Measurements from ENCODE around the gene MRPL44.

The MRPL44 gene

DNA sequence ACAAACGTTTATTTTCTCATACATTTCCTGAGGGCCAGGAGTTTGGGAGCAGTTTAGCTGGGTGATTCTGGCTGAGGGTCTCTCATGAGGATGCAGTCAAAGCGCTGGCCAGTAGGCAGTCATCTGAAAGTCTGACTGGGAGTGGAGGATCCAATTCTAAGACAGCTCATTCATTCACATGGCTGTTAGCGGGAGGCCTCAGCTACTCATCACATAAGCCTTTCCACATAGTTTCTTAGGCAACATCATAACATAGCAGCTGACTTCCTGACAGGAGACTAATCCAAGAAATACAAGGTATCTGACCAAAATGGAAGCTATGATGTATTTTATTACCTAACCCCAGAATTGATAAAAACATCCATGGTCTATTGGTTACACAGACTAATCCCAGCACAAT, 2.9 kb upstream of the MRPL44 start:
- H3K27ac ChIP-seq, result peak overlapping the region; percentile 16
- H3K9me3 ChIP-seq, result no peaks in the 10 kb centered on the region
- peaks cover under 1% of the 10 kb centered on the region for H3K36me3 ChIP-seq
- peaks cover 50 to 53% of the 10 kb centered on the region in 2 experiments for H3K4me1 ChIP-seq (ENCODE audit: control insufficient read depth in 1 of 2, insufficient read depth in 1 of 2, low read depth in 1 of 2, low read length in 1 of 2)
- TF ChIP-seq, protein P1, sequence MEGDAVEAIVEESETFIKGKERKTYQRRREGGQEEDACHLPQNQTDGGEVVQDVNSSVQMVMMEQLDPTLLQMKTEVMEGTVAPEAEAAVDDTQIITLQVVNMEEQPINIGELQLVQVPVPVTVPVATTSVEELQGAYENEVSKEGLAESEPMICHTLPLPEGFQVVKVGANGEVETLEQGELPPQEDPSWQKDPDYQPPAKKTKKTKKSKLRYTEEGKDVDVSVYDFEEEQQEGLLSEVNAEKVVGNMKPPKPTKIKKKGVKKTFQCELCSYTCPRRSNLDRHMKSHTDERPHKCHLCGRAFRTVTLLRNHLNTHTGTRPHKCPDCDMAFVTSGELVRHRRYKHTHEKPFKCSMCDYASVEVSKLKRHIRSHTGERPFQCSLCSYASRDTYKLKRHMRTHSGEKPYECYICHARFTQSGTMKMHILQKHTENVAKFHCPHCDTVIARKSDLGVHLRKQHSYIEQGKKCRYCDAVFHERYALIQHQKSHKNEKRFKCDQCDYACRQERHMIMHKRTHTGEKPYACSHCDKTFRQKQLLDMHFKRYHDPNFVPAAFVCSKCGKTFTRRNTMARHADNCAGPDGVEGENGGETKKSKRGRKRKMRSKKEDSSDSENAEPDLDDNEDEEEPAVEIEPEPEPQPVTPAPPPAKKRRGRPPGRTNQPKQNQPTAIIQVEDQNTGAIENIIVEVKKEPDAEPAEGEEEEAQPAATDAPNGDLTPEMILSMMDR (IDR thresholded peaks at IDR 0.05), result no peak
- H3K4me3 ChIP-seq (ENCODE audit: low read depth in 1 of 2, low read length in 1 of 2), result no peak overlapping the region
- no peaks in the 10 kb centered on the region for H3K27me3 ChIP-seq

DNA sequence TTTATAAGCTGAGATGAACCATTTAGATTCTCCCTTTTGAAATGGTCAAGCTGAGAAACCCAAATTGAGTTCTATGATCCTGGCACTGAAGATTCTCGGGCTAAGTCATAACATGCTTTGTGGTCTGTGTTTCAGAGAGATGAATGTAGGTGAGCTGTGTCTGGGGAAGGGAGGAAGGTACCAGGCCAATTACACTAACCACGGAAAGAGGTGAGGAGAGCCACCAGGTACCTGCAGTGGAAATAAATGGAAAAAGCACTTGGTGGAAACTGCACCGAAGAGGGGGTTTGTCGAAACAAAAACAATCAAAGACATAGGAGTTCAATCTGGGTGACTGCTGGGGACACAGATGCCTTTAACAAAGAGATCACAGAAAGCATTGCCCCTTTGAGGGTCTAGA, 963 bp upstream of the MRPL44 start:
- Histone ChIP-seq H3K9me3 (no peaks in the 10 kb centered on the region), H3K27ac (peak overlapping the region; percentile 92), H3K4me3 (ENCODE audit: low read depth in 1 of 2, low read length in 1 of 2) (peak overlapping the region; percentile 97 to 98), H3K4me1 (ENCODE audit: control insufficient read depth in 1 of 2, insufficient read depth in 1 of 2, low read depth in 1 of 2, low read length in 1 of 2) (peaks cover 52 to 59% of the 10 kb centered on the region in 2 experiments), H3K36me3 (peaks cover 20% of the 10 kb centered on the region), H3K27me3 (no peaks in the 10 kb centered on the region)
- TF ChIP-seq, protein P1 (IDR thresholded peaks at IDR 0.05), result no peak

DNA sequence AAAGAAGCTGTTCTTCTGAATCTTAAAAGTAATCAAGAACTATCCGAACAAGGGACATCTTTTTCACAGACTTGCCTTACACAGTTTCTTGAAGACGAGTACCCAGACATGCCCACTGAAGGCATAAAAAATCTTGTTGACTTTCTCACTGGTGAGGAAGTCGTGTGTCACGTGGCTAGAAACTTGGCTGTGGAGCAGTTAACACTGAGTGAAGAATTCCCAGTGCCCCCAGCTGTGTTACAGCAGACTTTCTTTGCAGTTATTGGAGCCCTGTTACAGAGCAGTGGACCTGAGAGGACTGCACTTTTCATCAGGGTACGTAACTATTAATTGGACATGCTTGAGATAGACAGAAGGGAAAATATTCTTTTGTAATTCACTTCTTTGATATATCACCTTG, 2.4 kb downstream of the MRPL44 start:
- Histone ChIP-seq H3K4me3 (ENCODE audit: low read depth in 1 of 2, low read length in 1 of 2) (no peak overlapping the region), H3K4me1 (ENCODE audit: control insufficient read depth in 1 of 2, insufficient read depth in 1 of 2, low read depth in 1 of 2, low read length in 1 of 2) (peaks cover 38 to 55% of the 10 kb centered on the region in 2 experiments), H3K27me3 (no peaks in the 10 kb centered on the region), H3K27ac (peak overlapping the region; percentile 7), H3K9me3 (no peaks in the 10 kb centered on the region), H3K36me3 (peaks cover 37% of the 10 kb centered on the region)
- TF ChIP-seq, protein P1 (IDR thresholded peaks at IDR 0.05), result no peak

DNA sequence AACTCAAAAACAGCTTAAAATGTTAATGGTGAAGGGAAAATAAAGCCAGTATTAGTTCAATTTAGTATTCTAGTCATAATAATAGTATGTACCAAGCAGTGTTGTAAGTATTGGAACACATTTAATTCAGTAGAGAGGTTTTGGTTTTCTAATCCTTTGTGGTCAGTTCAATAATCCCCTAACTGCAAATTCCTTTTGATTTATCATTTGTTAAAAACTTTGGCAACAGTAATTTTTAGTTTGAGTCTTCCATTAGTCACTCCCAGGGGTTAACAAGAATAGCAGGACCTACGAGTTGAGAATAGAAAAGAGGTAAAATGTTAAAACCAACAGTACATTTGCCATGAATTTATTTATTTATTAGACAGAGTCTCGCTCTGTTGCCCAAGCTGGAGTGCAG, 10.7 kb downstream of the MRPL44 start:
- Histone ChIP-seq H3K27me3 (no peaks in the 10 kb centered on the region), H3K9me3 (no peaks in the 10 kb centered on the region), H3K27ac (no peak overlapping the region), H3K36me3 (peaks cover 49% of the 10 kb centered on the region), H3K4me1 (ENCODE audit: control insufficient read depth in 1 of 2, insufficient read depth in 1 of 2, low read depth in 1 of 2, low read length in 1 of 2) (peaks cover 0 to 2% of the 10 kb centered on the region in 2 experiments), H3K4me3 (ENCODE audit: low read depth in 1 of 2, low read length in 1 of 2) (no peak overlapping the region)
- TF ChIP-seq, protein P1 (IDR thresholded peaks at IDR 0.05), result no peak

DNA sequence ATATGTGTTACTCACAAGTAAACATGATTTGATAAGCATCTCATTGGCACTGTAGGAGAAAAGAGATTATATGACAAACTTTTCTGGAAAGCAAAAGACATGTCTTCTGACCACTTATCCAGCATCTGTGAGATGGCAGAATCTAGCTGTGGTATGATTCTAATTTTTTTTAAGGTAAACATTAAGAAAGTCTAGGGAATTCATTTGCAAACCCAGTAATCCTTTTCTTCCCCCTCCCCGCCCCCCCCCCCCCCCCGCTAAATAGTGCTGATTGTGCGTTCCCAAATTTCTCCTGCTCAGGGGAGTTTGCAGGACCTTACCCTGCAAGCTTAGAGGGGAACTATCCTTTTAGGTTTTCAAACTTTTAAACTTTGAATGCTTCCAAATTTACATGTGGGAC, 12.1 kb downstream of the MRPL44 start:
- no peaks in the 10 kb centered on the region for H3K27me3 ChIP-seq
- peaks cover 0 to 2% of the 10 kb centered on the region in 2 experiments for H3K4me1 ChIP-seq (ENCODE audit: control insufficient read depth in 1 of 2, insufficient read depth in 1 of 2, low read depth in 1 of 2, low read length in 1 of 2)
- H3K4me3 ChIP-seq (ENCODE audit: low read depth in 1 of 2, low read length in 1 of 2), result no peak overlapping the region
- peaks cover 42% of the 10 kb centered on the region for H3K36me3 ChIP-seq
- no peak overlapping the region for H3K27ac ChIP-seq
- TF ChIP-seq, protein P1 (IDR thresholded peaks at IDR 0.05), result no peak
- H3K9me3 ChIP-seq, result no peaks in the 10 kb centered on the region

DNA sequence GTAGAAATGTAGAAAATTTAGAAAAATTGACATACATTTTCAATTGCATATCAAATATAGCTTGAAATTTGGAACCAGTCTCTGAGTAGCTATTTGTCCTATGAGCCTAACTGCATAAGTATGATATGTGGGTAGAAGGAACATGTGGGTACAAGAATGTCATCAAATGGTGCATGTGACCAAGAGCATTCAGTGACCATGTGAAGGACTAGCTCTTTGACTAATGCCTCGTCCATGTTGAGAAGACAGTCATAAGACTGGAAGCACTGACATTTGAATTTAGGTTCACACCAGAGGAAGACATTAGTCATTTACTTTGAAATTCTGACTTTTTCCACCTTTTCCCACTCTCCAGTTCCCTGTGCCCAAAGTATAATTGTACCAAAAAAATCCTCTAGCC, 12.6 kb downstream of the MRPL44 start:
- Histone ChIP-seq H3K27ac (no peak overlapping the region), H3K4me3 (ENCODE audit: low read depth in 1 of 2, low read length in 1 of 2) (no peak overlapping the region), H3K36me3 (peaks cover 37% of the 10 kb centered on the region), H3K9me3 (no peaks in the 10 kb centered on the region), H3K27me3 (no peaks in the 10 kb centered on the region), H3K4me1 (ENCODE audit: control insufficient read depth in 1 of 2, insufficient read depth in 1 of 2, low read depth in 1 of 2, low read length in 1 of 2) (peaks cover 0 to 2% of the 10 kb centered on the region in 2 experiments)
- TF ChIP-seq, protein P1 (IDR thresholded peaks at IDR 0.05), result no peak
